HepG2 (cell line): ENCODE measurements around the gene ALG5. TPM values are rescaled to one million over a fixed set of nuclear protein-coding genes. Genes with fewer than 3 reads are reported as not detected.
A peak's percentile ranks its signal among the peaks of the same experiment; 100 is the strongest.

ENCODE experiments used
- ATAC-seq: fragments of 200-7000 bp; cut with Tn5 transposase; 3 replicates; pipeline ENCODE4 v1.9.1; 2020; ENCODE audit warnings: mild to moderate bottlenecking, moderate library complexity
- BruUV-seq: library from RNA; stranded (reverse); fragments of 400-500 nt; replicated peaks from 2 replicates; lab custom pipeline; 2021; lab: Mats Ljungman, UMichigan
- CTCF ChIA-PET: fragments of 300-600 bp; formaldehyde crosslinking; extraction: SDS; loops from one replicate; lab custom pipeline; 2021; ENCODE audit warnings: low total read pairs, inconsistent platforms, low intra/inter-chr PET ratio; lab: Yijun Ruan, JAX
- POLR2A ChIA-PET: fragments of 350-600 bp; sonication (Branson Sonifier 250); formaldehyde crosslinking; loops from one replicate; lab custom pipeline; 2020; ENCODE audit warnings: antibody characterized with exemption, inconsistent platforms; lab: Yijun Ruan, JAX
- DNase-seq: peaks from one replicate; pipeline ENCODE4 v3.0.0-alpha.2; 2015; ENCODE audit warnings: low spot score
- FAIRE-seq: peaks from 3 replicates; lab custom pipeline; 2011; peaks lifted over from hg19 to GRCh38; lab: Jason Lieb, UNC
- H2AFZ ChIP-seq: one replicate; pipeline ENCODE4 v1.6.1; 2011; ENCODE audit warnings: low read length, inconsistent platforms
- H3K27ac ChIP-seq: fragments of 300-600 bp; 3 replicates; pipeline ENCODE4 v1.8.0; 2011; ENCODE audit warnings: mixed run types, mild to moderate bottlenecking, mixed read lengths, low read length, inconsistent platforms; ENCODE audit not compliant: insufficient read depth; ENCODE audit errors: extremely low read length
- H3K27me3 ChIP-seq, 2 experiments: fragments of 200-600 bp in 1 of 2; 2 replicates in 1 of 2; 3 replicates in 1 of 2; pipeline versions ENCODE4 v1.6.0 to v1.8.0; 2011; ENCODE audit warnings: low read length in 2 of 2, mild to moderate bottlenecking in 2 of 2, moderate library complexity in 2 of 2, inconsistent platforms in 1 of 2; ENCODE audit not compliant: insufficient read depth in 2 of 2, control insufficient read depth in 1 of 2
- H3K36me3 ChIP-seq, 2 experiments: fragments of 200-600 bp in 1 of 2; replicated peaks in 1 of 2; 2 replicates in 1 of 2; 3 replicates in 1 of 2; pipeline versions ENCODE4 v1.5.1 to v1.8.0; 2011; ENCODE audit warnings: low read length in 2 of 2, inconsistent platforms in 1 of 2; ENCODE audit not compliant: insufficient read depth in 2 of 2, control insufficient read depth in 1 of 2
- H3K4me1 ChIP-seq: 2 replicates; pipeline ENCODE4 v1.5.1; 2012; ENCODE audit warnings: low read length, inconsistent platforms; ENCODE audit not compliant: insufficient read depth
- H3K4me2 ChIP-seq: 2 replicates; pipeline ENCODE4 v1.6.0; 2011; ENCODE audit warnings: low read depth, low read length, inconsistent platforms
- H3K4me3 ChIP-seq, 3 experiments: fragments of 200-600 bp in 1 of 3; sonication (generic), shearing (Covaris generic) in 1 of 3; replicated peaks in 1 of 3; 2 replicates each; pipeline ENCODE4 v1.5.1; 2011 to 2016; ENCODE audit warnings: low read length in 3 of 3, inconsistent platforms in 2 of 3, low read depth in 2 of 3, mild to moderate bottlenecking in 2 of 3, control low read depth in 1 of 3, mixed read lengths in 1 of 3; ENCODE audit not compliant: insufficient read depth in 1 of 3
- H3K79me2 ChIP-seq: one replicate; pipeline ENCODE4 v1.6.1; 2011; ENCODE audit warnings: low read length, inconsistent platforms; ENCODE audit not compliant: insufficient read depth
- H3K9ac ChIP-seq: 2 replicates; pipeline ENCODE4 v1.6.0; 2011; ENCODE audit warnings: mild to moderate bottlenecking, low read depth, low read length, inconsistent platforms; ENCODE audit not compliant: insufficient read depth
- H3K9me3 ChIP-seq: 2 replicates; pipeline ENCODE4 v1.5.1; 2012; ENCODE audit warnings: mild to moderate bottlenecking, low read length
- H4K20me1 ChIP-seq: 2 replicates; pipeline ENCODE4 v1.6.0; 2011; ENCODE audit warnings: inconsistent platforms, mild to moderate bottlenecking, low read length, moderate library complexity; ENCODE audit not compliant: insufficient read depth
- EZH2 ChIP-seq: conservative IDR thresholded peaks from 2 replicates; pipeline ENCODE4 v1.6.1; 2012; ENCODE audit warnings: mild to moderate bottlenecking, low read depth, low read length, moderate library complexity
- HNF4G ChIP-seq, 2 experiments: sonication (generic) in 1 of 2; formaldehyde crosslinking in 1 of 2; IDR thresholded peaks; 2 replicates each; pipeline versions ENCODE4 v1.4.0 to v1.6.1; 2011 to 2020; ENCODE audit warnings: borderline replicate concordance in 2 of 2, low read depth in 2 of 2, mild to moderate bottlenecking in 2 of 2, low read length in 1 of 2, missing genetic modification reagents in 1 of 2, moderate library complexity in 1 of 2
- PATZ1 ChIP-seq: sonication (generic); formaldehyde crosslinking; IDR thresholded peaks from 2 replicates; pipeline ENCODE4 v1.4.0; 2020; ENCODE audit warnings: missing genetic modification reagents
- USF2 ChIP-seq, 2 experiments: sonication (generic) in 1 of 2; formaldehyde crosslinking in 1 of 2; IDR thresholded peaks; 2 replicates each; pipeline versions ENCODE4 v1.5.1 to v1.6.1; 2011 to 2020; ENCODE audit warnings: borderline replicate concordance in 1 of 2, low read depth in 1 of 2, low read length in 1 of 2, mild to moderate bottlenecking in 1 of 2, missing genetic modification reagents in 1 of 2, moderate library complexity in 1 of 2
- ZBTB2 ChIP-seq: sonication (generic); formaldehyde crosslinking; IDR thresholded peaks from 2 replicates; pipeline ENCODE4 v1.8.0; 2022; ENCODE audit warnings: low read depth, missing genetic modification reagents
- ZBTB4 ChIP-seq: sonication (generic); formaldehyde crosslinking; IDR thresholded peaks from 2 replicates; pipeline ENCODE4 v1.4.0; 2020; ENCODE audit warnings: missing genetic modification reagents, mild to moderate bottlenecking, borderline replicate concordance
- ZNF30 ChIP-seq: sonication (generic); formaldehyde crosslinking; IDR thresholded peaks from 2 replicates; pipeline ENCODE4 v1.5.0; 2020; ENCODE audit warnings: mild to moderate bottlenecking, missing genetic modification reagents
- ZNF430 ChIP-seq: sonication (generic); formaldehyde crosslinking; IDR thresholded peaks from 2 replicates; pipeline ENCODE4 v1.9.0; 2021; ENCODE audit warnings: mild to moderate bottlenecking, missing genetic modification reagents
- ZNF619 ChIP-seq: sonication (generic); formaldehyde crosslinking; IDR thresholded peaks from 2 replicates; pipeline ENCODE4 v1.4.0; 2020; ENCODE audit warnings: mild to moderate bottlenecking, missing genetic modification reagents
- WGBS: methylation state at CpG from one replicate; pipeline ENCODE4 v1.1.6; 2017; ENCODE audit warnings: low lambda C conversion rate; 5-methylcytosine and 5-hydroxymethylcytosine counted together
- in situ Hi-C: cut with HindIII; loops from 2 replicates; pipeline ENCODE4 v1.10.0; 2017; ENCODE audit warnings: low pct_unique_long_range_greater_than_20kb; ENCODE audit not compliant: extremely low pct_ligation_motif_present
- intact Hi-C: fragments of 100-400 bp; cut with micrococcal nuclease; formaldehyde crosslinking; loops from one replicate; pipeline ENCODE4 v1.10.0; 2022; ENCODE audit not compliant: unreplicated experiment
- polyA plus RNA-seq, 8 experiments: library from polyadenylated mRNA; depleted of rRNA in 3 of 8; stranded (reverse) in 7 of 8; unstranded in 1 of 8; fragments of >200 nt; fragmentation: Illumina TruSeq in 4 of 8; extraction: Trizol in 4 of 8; gene quantifications; 2 replicates each; pipeline versions ENCODE4 v1.2.1 to v1.2.3, GENCODE V29; 2011 to 2016; ENCODE audit warnings: low read depth in 4 of 8, missing spikeins in 1 of 8, mixed read lengths in 1 of 8; ENCODE audit not compliant: insufficient read depth in 1 of 8
- total RNA-seq, 5 experiments: library from RNA; depleted of rRNA; stranded (reverse); fragments of >200 nt; fragmentation: Illumina TruSeq; extraction: Trizol; gene quantifications; 2 replicates each; pipeline ENCODE4 v1.2.3, GENCODE V29; 2016; ENCODE audit warnings: low read depth in 1 of 5

The ALG5 gene
- total and polyA plus RNA-seq, 2 of the 13 experiments (the other 11 are each of a cell fraction or from before 2014, with no cell fraction given) = 27.8 to 51.1 TPM

GRCh38 chr13:37001921-37002250, 2.7 kb upstream of the ALG5 start:
- in situ Hi-C loops (loop anchor here (5.0 kb wide), 1 partner anchor 40 kb away; no protein-coding TSS in a partner anchor), intact Hi-C loops (loop anchor here (1.0 to 5.0 kb wide), 2 partner anchors 20 to 55 kb away; partner anchors contain the start of gene SUPT20H)
- no peak overlapping the region for H2AFZ ChIP-seq
- H3K79me2 ChIP-seq = peaks cover 45% of the 10 kb centered on the region
- peak overlapping the region; percentile 99 for H3K27ac ChIP-seq
- no TSS peak for BruUV-seq
- no peak for DNase-seq
- H3K4me2 ChIP-seq = peak overlapping the region; percentile 80
- H3K9ac ChIP-seq = peak overlapping the region; percentile 93
- FAIRE-seq = no peak
- peak overlapping the region; percentile 83 to 97 (median 97); a peak in 5 of 6 replicates for H3K4me3 ChIP-seq
- ChIA-PET CTCF (no interaction called here), POLR2A (interaction anchor here (1.9 kb wide), 1 partner anchor 55 kb away, joined by 5 read pairs; no protein-coding TSS in a partner anchor)
- no peak for ATAC-seq
- peaks cover 20% of the 10 kb centered on the region for H3K4me1 ChIP-seq
- H3K9me3 ChIP-seq = no peaks in the 10 kb centered on the region
- TF ChIP-seq ZBTB4 (no peak), ZNF30 (no peak), EZH2 (no peak), ZNF619 (CRISPR knock-in tag) (no peak), PATZ1 (CRISPR knock-in tag) (no peak), ZBTB2 (no peak), ZNF430 (CRISPR knock-in tag) (no peak), HNF4G (IDR thresholded peaks at IDR 0.05; ENCODE audit: borderline replicate concordance, low read depth, low read length) (no peak), HNF4G (CRISPR knock-in tag; IDR thresholded peaks at IDR 0.05; ENCODE audit: borderline replicate concordance, low read depth) (no peak), USF2 (IDR thresholded peaks at IDR 0.05; ENCODE audit: low read depth, low read length) (no peak), USF2 (CRISPR knock-in tag; IDR thresholded peaks at IDR 0.05; ENCODE audit: borderline replicate concordance) (no peak)
- no peaks in the 10 kb centered on the region for H4K20me1 ChIP-seq
- peaks cover 8 to 35% of the 10 kb centered on the region in 2 experiments for H3K36me3 ChIP-seq
- 42% methylated on average over 3 of the region's 3 CpGs for whole genome bisulfite sequencing
- no peaks in the 10 kb centered on the region; a peak in 1 of 5 replicates for H3K27me3 ChIP-seq
